Left ventricle myocardium inferior (tissue), 1 donor: ENCODE measurements around the gene ULBP1. TPM values are rescaled to one million over a fixed set of nuclear protein-coding genes. Genes with fewer than 3 reads are reported as not detected.
A peak's percentile ranks its signal among the peaks of the same experiment; 100 is the strongest.
"Not testable (repeated sequence)": the region's sequence is repeated elsewhere in the genome, so short reads cannot be mapped to it uniquely, and the experiment has no call there.

Experiments
- DNase-seq: peaks from one replicate; pipeline ENCODE4 v3.0.0-alpha.2; 2020
- H3K27ac ChIP-seq: fragments of 200-600 bp; replicated peaks from 2 replicates; pipeline ENCODE4 v1.8.0; 2021
- H3K27me3 ChIP-seq: fragments of 200-600 bp; 2 replicates; pipeline ENCODE4 v1.8.0; 2021; ENCODE audit warnings: low read depth
- H3K36me3 ChIP-seq: fragments of 200-600 bp; 2 replicates; pipeline ENCODE4 v1.8.0; 2021
- H3K4me1 ChIP-seq: fragments of 200-600 bp; 2 replicates; pipeline ENCODE4 v1.8.0; 2021
- H3K4me3 ChIP-seq: fragments of 200-600 bp; 2 replicates; pipeline ENCODE4 v1.8.0; 2021; ENCODE audit warnings: mild to moderate bottlenecking, moderate library complexity
- H3K9me3 ChIP-seq: fragments of 200-600 bp; replicated peaks from 2 replicates; pipeline ENCODE4 v1.8.0; 2021
- intact Hi-C: fragments of 100-400 bp; cut with micrococcal nuclease; formaldehyde crosslinking; loops from one replicate; pipeline ENCODE4 v1.11.0; 2022
- total RNA-seq: library from RNA; stranded (reverse); fragmentation: NEBNext Ultra II Directional; extraction: Animal tissue kit (Norgen Biotek cat#: 25700); gene quantifications from one replicate; pipeline ENCODE4 v1.2.1, GENCODE V29; 2021
- TF ChIP-seq, protein P1 (sequence below): fragments of 200-600 bp; IDR thresholded peaks from 2 replicates; pipeline ENCODE4 v1.8.0; 2021; ENCODE audit warnings: antibody characterized with exemption, mild to moderate bottlenecking, borderline replicate concordance
- donor health status: DM: no; HTN: yes; CAD: no; lungs with severe emphysema.

Gene ULBP1
- total RNA-seq, 1 donor from 2014 or later: 0.38 TPM

- TF ChIP-seq, protein P1, sequence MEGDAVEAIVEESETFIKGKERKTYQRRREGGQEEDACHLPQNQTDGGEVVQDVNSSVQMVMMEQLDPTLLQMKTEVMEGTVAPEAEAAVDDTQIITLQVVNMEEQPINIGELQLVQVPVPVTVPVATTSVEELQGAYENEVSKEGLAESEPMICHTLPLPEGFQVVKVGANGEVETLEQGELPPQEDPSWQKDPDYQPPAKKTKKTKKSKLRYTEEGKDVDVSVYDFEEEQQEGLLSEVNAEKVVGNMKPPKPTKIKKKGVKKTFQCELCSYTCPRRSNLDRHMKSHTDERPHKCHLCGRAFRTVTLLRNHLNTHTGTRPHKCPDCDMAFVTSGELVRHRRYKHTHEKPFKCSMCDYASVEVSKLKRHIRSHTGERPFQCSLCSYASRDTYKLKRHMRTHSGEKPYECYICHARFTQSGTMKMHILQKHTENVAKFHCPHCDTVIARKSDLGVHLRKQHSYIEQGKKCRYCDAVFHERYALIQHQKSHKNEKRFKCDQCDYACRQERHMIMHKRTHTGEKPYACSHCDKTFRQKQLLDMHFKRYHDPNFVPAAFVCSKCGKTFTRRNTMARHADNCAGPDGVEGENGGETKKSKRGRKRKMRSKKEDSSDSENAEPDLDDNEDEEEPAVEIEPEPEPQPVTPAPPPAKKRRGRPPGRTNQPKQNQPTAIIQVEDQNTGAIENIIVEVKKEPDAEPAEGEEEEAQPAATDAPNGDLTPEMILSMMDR: no peak
- Histone ChIP-seq H3K4me1 (peaks cover 32% of the 10 kb centered on the region), H3K27me3 (peaks cover 37% of the 10 kb centered on the region), H3K27ac (no peak overlapping the region), H3K4me3 (no peak overlapping the region), H3K9me3 (no peaks in the 10 kb centered on the region), H3K36me3 (no peaks in the 10 kb centered on the region)
- DNase-seq: no peak
- intact Hi-C loops: no loop called here
Measured at GRCh38 chr6:149924206-149924932, 39.4 kb upstream of the ULBP1 start.

DNA sequence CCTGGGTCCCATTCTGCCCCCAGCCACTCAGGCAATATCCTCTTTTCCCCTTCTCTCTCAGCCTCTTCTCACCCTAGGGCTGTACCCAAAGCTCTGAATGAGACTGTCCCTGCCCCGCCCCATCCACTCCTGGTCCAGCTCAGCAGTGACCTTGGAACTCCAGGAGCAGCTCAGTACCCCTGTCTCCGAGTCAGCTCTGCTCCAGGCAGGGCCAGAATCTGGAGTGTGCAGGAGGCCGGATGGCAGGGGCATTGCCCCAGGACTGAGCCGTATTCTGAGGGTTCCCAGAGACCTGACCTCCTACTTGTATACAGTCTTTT is 38.9 kb upstream of the ULBP1 start:
- Histone ChIP-seq H3K4me3 (peak overlapping the region; percentile 69), H3K27ac (peak overlapping the region; percentile 70), H3K9me3 (no peaks in the 10 kb centered on the region), H3K27me3 (peaks cover 43% of the 10 kb centered on the region), H3K36me3 (no peaks in the 10 kb centered on the region), H3K4me1 (peaks cover 32% of the 10 kb centered on the region)
- TF ChIP-seq, protein P1: no peak
- DNase-seq: no peak
- intact Hi-C loops: loop anchor here (5.0 kb wide), 1 partner anchor 88 kb away; no protein-coding TSS in a partner anchor

- peak overlapping the region; percentile 69 for H3K4me3 ChIP-seq
- H3K36me3 ChIP-seq: no peaks in the 10 kb centered on the region
- DNase-seq: no peak
- peaks cover 48% of the 10 kb centered on the region for H3K27me3 ChIP-seq
- no peaks in the 10 kb centered on the region for H3K9me3 ChIP-seq
- intact Hi-C loops: loop anchor here (5.0 kb wide), 1 partner anchor 88 kb away; no protein-coding TSS in a partner anchor
- TF ChIP-seq, protein P1: no peak
- peaks cover 32% of the 10 kb centered on the region for H3K4me1 ChIP-seq
- peak overlapping the region; percentile 70 for H3K27ac ChIP-seq
Measured at GRCh38 chr6:149925253-149925973, 38.3 kb upstream of the ULBP1 start.

DNA sequence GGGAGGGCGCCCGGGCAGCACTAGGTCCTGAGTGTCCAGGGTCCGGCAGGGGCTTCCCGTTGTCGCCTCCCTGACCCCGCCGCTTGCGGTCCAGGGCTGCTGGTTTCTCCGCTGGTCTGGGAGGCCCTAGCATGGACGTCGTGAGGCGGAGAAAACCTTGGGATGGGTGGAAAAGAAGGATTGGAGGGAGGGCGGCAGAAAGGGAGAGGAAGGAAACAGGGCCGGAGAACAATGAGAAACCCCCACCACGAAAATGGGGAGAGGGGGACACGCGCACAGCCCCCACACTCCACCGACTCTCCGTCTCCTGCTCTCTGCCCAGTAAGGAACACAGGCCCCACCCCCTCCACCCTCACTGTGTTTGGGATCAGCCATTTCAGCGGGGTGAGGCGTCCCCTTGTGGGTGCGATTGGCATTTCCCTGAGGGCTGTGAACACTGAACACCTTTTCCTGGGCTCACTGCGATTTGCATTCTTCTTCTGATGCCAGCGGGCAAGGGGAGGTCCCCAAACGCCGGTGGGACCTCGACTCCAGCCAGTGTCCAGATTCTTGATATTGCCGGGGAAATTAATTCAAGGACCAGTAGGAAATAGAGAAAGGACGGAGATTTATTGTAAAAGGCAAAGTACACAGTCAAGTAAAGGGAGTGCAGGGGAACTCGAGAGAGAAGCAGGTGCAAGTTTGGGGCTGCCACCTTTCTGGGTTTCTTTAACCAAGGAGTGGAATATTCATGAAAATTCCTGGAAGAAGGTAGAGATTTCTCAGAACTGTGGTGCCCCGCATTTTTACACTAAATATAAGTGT is 37.6 kb upstream of the ULBP1 start:
- TF ChIP-seq, protein P1: peak; percentile 94
- Histone ChIP-seq H3K4me3 (peak overlapping the region; percentile 69), H3K4me1 (peaks cover 32% of the 10 kb centered on the region), H3K27ac (peak overlapping the region; percentile 70), H3K27me3 (peaks cover 50% of the 10 kb centered on the region), H3K9me3 (no peaks in the 10 kb centered on the region), H3K36me3 (no peaks in the 10 kb centered on the region)
- DNase-seq: peak; percentile 89
- intact Hi-C loops: loop anchor here (5.0 kb wide), 1 partner anchor 89 kb away; no protein-coding TSS in a partner anchor

- DNase-seq: not testable (repeated sequence)
Measured at GRCh38 chr6:149927025-149927424, 36.7 kb upstream of the ULBP1 start.

More at GRCh38 chr6:149927025-149927424, 36.7 kb upstream of the ULBP1 start:
- not testable (repeated sequence) for H3K27ac ChIP-seq, H3K9me3 ChIP-seq, H3K36me3 ChIP-seq, H3K4me3 ChIP-seq
- intact Hi-C loops: loop anchor here (5.0 kb wide), 1 partner anchor 90 kb away; no protein-coding TSS in a partner anchor
- H3K4me1 ChIP-seq: peaks cover 32% of the 10 kb centered on the region
- peaks cover 57% of the 10 kb centered on the region for H3K27me3 ChIP-seq
